Right kidney (tissue), 1 donor: Measurements from ENCODE around the gene NEMP1.
A peak's percentile ranks its signal among the peaks of the same experiment; 100 is the strongest.
"Not testable (repeated sequence)": the region's sequence is repeated elsewhere in the genome, so short reads cannot be mapped to it uniquely, and the experiment has no call there.

Experiments
- DNase-seq: peaks from one replicate; pipeline ENCODE4 v3.0.0-alpha.2; 2016

Gene NEMP1

GRCh38 chr12:57029457-57029856, 49.1 kb downstream of the NEMP1 start:
- no peak for DNase-seq

GRCh38 chr12:57027805-57028153, 50.8 kb downstream of the NEMP1 start:
- DNase-seq, result no peak

GRCh38 chr12:57027011-57027804, 51.4 kb downstream of the NEMP1 start:
- DNase-seq, result no peak

- no peak for DNase-seq
Measured at GRCh38 chr12:57025196-57025595, 53.4 kb downstream of the NEMP1 start.

GRCh38 chr12:57022324-57022723, 56.3 kb downstream of the NEMP1 start:
- not testable (repeated sequence) for DNase-seq

- DNase-seq, result no peak
Measured at GRCh38 chr12:57019983-57020719, 58.4 kb downstream of the NEMP1 start.

GRCh38 chr12:57018906-57019305, 59.7 kb downstream of the NEMP1 start:
- DNase-seq, result no peak

- DNase-seq, result not testable (repeated sequence)
Measured at GRCh38 chr12:57018353-57018752, 60.2 kb downstream of the NEMP1 start.

GRCh38 chr12:57016348-57016747, 62.2 kb downstream of the NEMP1 start, which contains the start of gene TAC3:
Gene TAC3 (minus strand): TSS chr12:57016529. CDS start chr12:57015797, 732 bp downstream.
- no peak for DNase-seq

GRCh38 chr12:57012600-57013465, 65.8 kb downstream of the NEMP1 start:
- DNase-seq, result no peak

GRCh38 chr12:57011438-57012424, 66.9 kb downstream of the NEMP1 start:
- DNase-seq, result no peak

GRCh38 chr12:57010627-57011247, 67.9 kb downstream of the NEMP1 start:
- DNase-seq, result no peak

GRCh38 chr12:57009949-57010626, 68.5 kb downstream of the NEMP1 start:
- DNase-seq, result no peak

- no peak for DNase-seq
Measured at GRCh38 chr12:57008178-57008577, 70.4 kb downstream of the NEMP1 start.

GRCh38 chr12:57006809-57007475, 71.6 kb downstream of the NEMP1 start:
- DNase-seq, result peak; percentile 59

GRCh38 chr12:57005980-57006808, 72.4 kb downstream of the NEMP1 start, which contains the start of gene ZBTB39:
Gene ZBTB39 (minus strand): TSS chr12:57006546. CDS start chr12:57004917, 1,629 bp downstream.
- DNase-seq, result peak; percentile 70
